Measurements from ENCODE around the gene VSTM2L.
"Not testable (repeated sequence)": the region's sequence is repeated elsewhere in the genome, so short reads cannot be mapped to it uniquely, and the experiment has no call there.

VSTM2L gene

GRCh38 chr20:37902504-37903313 lies at the start of gene VSTM2L:
TSS of gene VSTM2L (plus strand) at chr20:37903127. CDS start at chr20:37903351, 224 bp downstream.
- DNase-seq (ENCODE audit: low spot score): no peak

- no peak for DNase-seq (ENCODE audit: low spot score)
These were observed 49.0 kb upstream of the VSTM2L start for GRCh38 chr20:37853823-37854375.

GRCh38 chr20:37856034-37856433 lies 46.9 kb upstream of the VSTM2L start:
- not testable (repeated sequence) for DNase-seq (ENCODE audit: low spot score)

GRCh38 chr20:37856932-37857660 lies 45.8 kb upstream of the VSTM2L start:
- no peak for DNase-seq (ENCODE audit: low spot score)

GRCh38 chr20:37859406-37860171 lies 43.3 kb upstream of the VSTM2L start:
- DNase-seq (ENCODE audit: low spot score): no peak

GRCh38 chr20:37863289-37863688 lies 39.6 kb upstream of the VSTM2L start:
- no peak for DNase-seq (ENCODE audit: low spot score)

- no peak for DNase-seq (ENCODE audit: low spot score)
These were observed 38.6 kb upstream of the VSTM2L start for GRCh38 chr20:37864298-37864697.

- DNase-seq (ENCODE audit: low spot score): no peak
These were observed 36.9 kb upstream of the VSTM2L start for GRCh38 chr20:37866051-37866450.

GRCh38 chr20:37867289-37868195 lies 35.4 kb upstream of the VSTM2L start:
- DNase-seq (ENCODE audit: low spot score): no peak

- DNase-seq (ENCODE audit: low spot score): no peak
These were observed 34.0 kb upstream of the VSTM2L start for GRCh38 chr20:37868851-37869333.

GRCh38 chr20:37869334-37869861 lies 33.5 kb upstream of the VSTM2L start:
- no peak for DNase-seq (ENCODE audit: low spot score)

GRCh38 chr20:37870294-37870693 lies 32.6 kb upstream of the VSTM2L start:
- no peak for DNase-seq (ENCODE audit: low spot score)

GRCh38 chr20:37871751-37872150 lies 31.2 kb upstream of the VSTM2L start:
- no peak for DNase-seq (ENCODE audit: low spot score)

- DNase-seq (ENCODE audit: low spot score): no peak
These were observed 30.8 kb upstream of the VSTM2L start for GRCh38 chr20:37872161-37872560.

- no peak for DNase-seq (ENCODE audit: low spot score)
These were observed 29.0 kb upstream of the VSTM2L start for GRCh38 chr20:37873884-37874283.

- DNase-seq (ENCODE audit: low spot score): no peak
These were observed 27.3 kb upstream of the VSTM2L start for GRCh38 chr20:37875460-37876175.

GRCh38 chr20:37876863-37877262 lies 26.1 kb upstream of the VSTM2L start:
- DNase-seq (ENCODE audit: low spot score): no peak

GRCh38 chr20:37877832-37878772 lies 24.8 kb upstream of the VSTM2L start:
- no peak for DNase-seq (ENCODE audit: low spot score)
